DND-41 (cell line): Measurements from ENCODE around the gene HOXB13.

Experiments used
- ATAC-seq: fragments of 200-7000 bp; cut with Tn5 transposase; 3 replicates; pipeline ENCODE4 v1.9.1; 2021; ENCODE audit warnings: low read depth; ENCODE audit not compliant: insufficient read depth
- DNase-seq: peaks from one replicate; pipeline ENCODE4 v3.0.0-alpha.2; 2020
- H2AFZ ChIP-seq: 2 replicates; pipeline ENCODE4 v1.6.0; 2012; ENCODE audit warnings: low read depth, low read length
- H3K27ac ChIP-seq: 2 replicates; pipeline ENCODE4 v1.5.1; 2012; ENCODE audit warnings: low read length, inconsistent platforms
- H3K27me3 ChIP-seq: fragments of 200-600 bp; sonication (generic); 2 replicates; pipeline ENCODE4 v1.6.0; 2012; ENCODE audit warnings: low read length, mild to moderate bottlenecking, inconsistent platforms; ENCODE audit not compliant: insufficient read depth, poor library complexity
- H3K36me3 ChIP-seq: 2 replicates; pipeline ENCODE4 v1.5.1; 2012; ENCODE audit warnings: low read length, inconsistent platforms; ENCODE audit not compliant: insufficient read depth
- H3K4me1 ChIP-seq: 2 replicates; pipeline ENCODE4 v1.5.1; 2012; ENCODE audit warnings: mild to moderate bottlenecking, low read length; ENCODE audit not compliant: insufficient read depth
- H3K4me2 ChIP-seq: 2 replicates; pipeline ENCODE4 v1.6.0; 2012; ENCODE audit warnings: mild to moderate bottlenecking, moderate library complexity, low read length, inconsistent platforms; ENCODE audit not compliant: insufficient read depth
- H3K4me3 ChIP-seq, 2 experiments: fragments of 200-600 bp in 1 of 2; shearing (Covaris generic) in 1 of 2; 2 replicates each; pipeline ENCODE4 v1.5.1; 2012 to 2016; ENCODE audit warnings: inconsistent platforms in 2 of 2, low read length in 2 of 2, mild to moderate bottlenecking in 2 of 2, low read depth in 1 of 2, moderate library complexity in 1 of 2
- H3K79me2 ChIP-seq: 2 replicates; pipeline ENCODE4 v1.6.0; 2012; ENCODE audit warnings: low read length, inconsistent platforms; ENCODE audit not compliant: insufficient read depth
- H3K9ac ChIP-seq: 2 replicates; pipeline ENCODE4 v1.6.0; 2012; ENCODE audit warnings: low read depth, mild to moderate bottlenecking, inconsistent platforms, low read length, moderate library complexity
- H3K9me3 ChIP-seq: 2 replicates; pipeline ENCODE4 v1.5.1; 2012; ENCODE audit warnings: low read length, moderate library complexity, mild to moderate bottlenecking, inconsistent platforms; ENCODE audit not compliant: insufficient read depth, severe bottlenecking
- H4K20me1 ChIP-seq: 2 replicates; pipeline ENCODE4 v1.6.0; 2012; ENCODE audit warnings: low read length; ENCODE audit not compliant: insufficient read depth
- CTCF ChIP-seq: IDR thresholded peaks from 2 replicates; pipeline ENCODE4 v1.5.1; 2012; ENCODE audit warnings: borderline replicate concordance, low read length, moderate library complexity, mild to moderate bottlenecking; ENCODE audit not compliant: poor library complexity, severe bottlenecking; ENCODE audit errors: extremely low read depth
- EZH2 ChIP-seq: IDR thresholded peaks from 3 replicates; pipeline ENCODE4 v1.6.1; 2012; ENCODE audit warnings: borderline replicate concordance, low read depth, mild to moderate bottlenecking, moderate library complexity, low read length, inconsistent platforms; ENCODE audit not compliant: severe bottlenecking

HOXB13 gene

DNA sequence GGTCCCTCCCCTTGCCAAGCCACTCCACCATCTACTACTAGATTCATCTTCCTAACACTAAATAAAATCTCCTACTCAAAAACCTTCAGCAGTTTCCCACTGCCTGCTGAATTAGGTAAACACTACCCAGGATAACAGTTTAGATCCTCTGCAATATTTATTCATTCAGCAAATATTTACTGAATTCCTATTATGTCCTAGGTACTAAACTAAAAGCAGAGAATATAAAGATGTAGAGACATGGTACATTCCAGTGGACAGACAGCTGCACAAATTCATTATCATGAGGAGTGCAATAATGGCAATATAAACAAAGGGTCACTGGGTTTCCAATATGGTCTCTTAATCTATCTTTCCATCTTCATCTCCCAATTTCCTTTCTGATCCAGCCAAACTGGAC lies 30.7 kb upstream of the HOXB13 start:
- no peaks in the 10 kb centered on the region for H3K9me3 ChIP-seq
- no peak overlapping the region for H3K9ac ChIP-seq
- ATAC-seq = no peak
- H3K27me3 ChIP-seq = peaks cover 18% of the 10 kb centered on the region
- H2AFZ ChIP-seq = no peak overlapping the region
- H3K36me3 ChIP-seq = no peaks in the 10 kb centered on the region
- DNase-seq = no peak
- H3K79me2 ChIP-seq = no peaks in the 10 kb centered on the region
- H3K4me1 ChIP-seq = no peaks in the 10 kb centered on the region
- no peak for TF ChIP-seq CTCF
- TF ChIP-seq EZH2 = no peak
- H3K4me2 ChIP-seq = no peak overlapping the region
- no peak overlapping the region for H3K27ac ChIP-seq
- no peaks in the 10 kb centered on the region for H4K20me1 ChIP-seq
- H3K4me3 ChIP-seq = no peak overlapping the region

DNA sequence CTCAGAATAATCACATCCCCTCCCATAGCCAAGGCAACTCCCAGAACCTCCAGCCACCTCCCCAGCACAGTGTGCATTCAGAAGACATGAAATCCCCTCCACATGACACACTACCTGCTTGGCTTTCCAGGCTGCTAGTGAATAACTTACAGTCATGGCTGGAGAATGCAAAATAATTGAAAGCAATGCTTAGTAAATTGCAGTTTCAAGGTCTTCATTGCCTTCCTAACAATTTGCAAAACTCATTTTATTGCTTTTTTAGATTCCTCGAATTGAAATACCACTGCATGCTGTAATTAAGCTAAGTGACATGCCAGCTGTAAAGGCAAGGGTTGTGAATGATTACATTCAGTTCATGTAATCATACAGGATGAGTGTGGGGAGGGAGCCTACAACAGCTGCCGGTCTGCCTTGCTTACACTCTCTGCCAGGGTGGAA lies 29.0 kb upstream of the HOXB13 start:
- no peaks in the 10 kb centered on the region for H4K20me1 ChIP-seq
- ATAC-seq (no peak), DNase-seq (no peak)
- H3K27me3 ChIP-seq = peaks cover 28% of the 10 kb centered on the region
- no peaks in the 10 kb centered on the region for H3K9me3 ChIP-seq
- no peaks in the 10 kb centered on the region for H3K4me1 ChIP-seq
- H3K79me2 ChIP-seq = no peaks in the 10 kb centered on the region
- H3K27ac ChIP-seq = no peak overlapping the region
- no peaks in the 10 kb centered on the region for H3K36me3 ChIP-seq
- no peak for TF ChIP-seq EZH2
- no peak for TF ChIP-seq CTCF
- H3K4me2 ChIP-seq = no peak overlapping the region
- H3K4me3 ChIP-seq = no peak overlapping the region
- H2AFZ ChIP-seq = no peak overlapping the region
- H3K9ac ChIP-seq = no peak overlapping the region

GRCh38 chr17:48756830-48757251 lies 28.3 kb upstream of the HOXB13 start:
- H3K9ac ChIP-seq = no peak overlapping the region

More at GRCh38 chr17:48756830-48757251, 28.3 kb upstream of the HOXB13 start:
- Histone ChIP-seq H3K4me1 (no peaks in the 10 kb centered on the region), H3K4me2 (no peak overlapping the region), H3K27me3 (peaks cover 30% of the 10 kb centered on the region), H3K36me3 (no peaks in the 10 kb centered on the region), H3K79me2 (no peaks in the 10 kb centered on the region), H2AFZ (no peak overlapping the region), H3K27ac (no peak overlapping the region), H3K9me3 (no peaks in the 10 kb centered on the region), H3K4me3 (no peak overlapping the region), H4K20me1 (no peaks in the 10 kb centered on the region)
- ATAC-seq (no peak), DNase-seq (no peak)
- TF ChIP-seq CTCF (no peak), EZH2 (no peak)
